NCI-H1694 treated with DMSO at 0.1 percent for 48 hours (cell line): ENCODE data around the gene CTNNA2.

Experiments
- DNase-seq: peaks from one replicate; lab custom pipeline; 2025; lab: John Stamatoyannopoulos, UW

CTNNA2 gene

GRCh38 chr2:79789811-79790210 lies 277.0 kb downstream of the CTNNA2 start:
- no peak for DNase-seq

GRCh38 chr2:79792090-79792489 lies 279.2 kb downstream of the CTNNA2 start:
- DNase-seq = no peak

GRCh38 chr2:79793006-79793405 lies 280.2 kb downstream of the CTNNA2 start:
- no peak for DNase-seq

GRCh38 chr2:79796641-79797040 lies 283.8 kb downstream of the CTNNA2 start:
- no peak for DNase-seq

- DNase-seq = no peak
Measured at GRCh38 chr2:79798776-79799175, 285.9 kb downstream of the CTNNA2 start.

GRCh38 chr2:79799729-79800128 lies 286.9 kb downstream of the CTNNA2 start:
- no peak for DNase-seq

GRCh38 chr2:79801082-79801481 lies 288.2 kb downstream of the CTNNA2 start:
- DNase-seq = no peak

- no peak for DNase-seq
Measured at GRCh38 chr2:79817288-79817687, 304.4 kb downstream of the CTNNA2 start.

GRCh38 chr2:79820281-79820680 lies 307.4 kb downstream of the CTNNA2 start:
- DNase-seq = no peak

GRCh38 chr2:79822136-79822535 lies 309.3 kb downstream of the CTNNA2 start:
- no peak for DNase-seq

- no peak for DNase-seq
Measured at GRCh38 chr2:79824086-79824786, 311.4 kb downstream of the CTNNA2 start.

- DNase-seq = no peak
Measured at GRCh38 chr2:79827881-79828280, 315.0 kb downstream of the CTNNA2 start.

- no peak for DNase-seq
Measured at GRCh38 chr2:79830501-79830900, 317.6 kb downstream of the CTNNA2 start.

- no peak for DNase-seq
Measured at GRCh38 chr2:79831961-79832360, 319.1 kb downstream of the CTNNA2 start.

- DNase-seq = no peak
Measured at GRCh38 chr2:79832511-79833234, 319.8 kb downstream of the CTNNA2 start.

- no peak for DNase-seq
Measured at GRCh38 chr2:79833235-79833878, 320.5 kb downstream of the CTNNA2 start.

- DNase-seq = no peak
Measured at GRCh38 chr2:79835911-79836310, 323.1 kb downstream of the CTNNA2 start.

GRCh38 chr2:79844011-79844410 lies 331.2 kb downstream of the CTNNA2 start:
- no peak for DNase-seq

- DNase-seq = no peak
Measured at GRCh38 chr2:79846878-79847277, 334.0 kb downstream of the CTNNA2 start.

GRCh38 chr2:79849241-79849640 lies 336.4 kb downstream of the CTNNA2 start:
- no peak for DNase-seq

GRCh38 chr2:79849949-79850348 lies 337.1 kb downstream of the CTNNA2 start:
- no peak for DNase-seq

GRCh38 chr2:79850912-79851311 lies 338.1 kb downstream of the CTNNA2 start:
- DNase-seq = no peak
